CD4-positive, alpha-beta T cell (primary cell): ENCODE measurements around the gene JTB. TPM values are rescaled to one million over a fixed set of nuclear protein-coding genes. Genes with fewer than 3 reads are reported as not detected.

ENCODE experiments used
- ATAC-seq: fragments of 200-7000 bp; cut with Tn5 transposase; one replicate; pipeline ENCODE4 v1.10.0; 2022; ENCODE audit warnings: mild to moderate bottlenecking; ENCODE audit not compliant: poor library complexity
- CTCF ChIA-PET: fragments of 350-600 bp; sonication (Branson Sonifier 250); formaldehyde crosslinking; loops from one replicate; lab custom pipeline; 2021; ENCODE audit warnings: antibody characterized with exemption, inconsistent platforms; lab: Charles Lee
- POLR2A ChIA-PET: fragments of 350-600 bp; sonication (Branson Sonifier 250); formaldehyde crosslinking; loops from one replicate; lab custom pipeline; 2021; ENCODE audit warnings: antibody characterized with exemption, inconsistent platforms; lab: Charles Lee
- DNase-seq, 14 experiments: peaks; one replicate each; pipeline ENCODE4 v3.0.0-alpha.2; 2013 to 2020; ENCODE audit warnings: mixed read lengths in 2 of 14
- H3K27ac ChIP-seq, 2 donors: one replicate each; pipeline versions ENCODE4 v1.5.1 to v1.7.0; 2013; ENCODE audit warnings: low read length in 2 of 2, low read depth in 1 of 2, mild to moderate bottlenecking in 1 of 2
- H3K27me3 ChIP-seq, 2 experiments: 1 replicate in 1 of 2; 2 replicates in 1 of 2; pipeline versions ENCODE4 v1.6.1 to v1.7.0; 2013; ENCODE audit warnings: low read length in 2 of 2, control low read depth in 1 of 2, mild to moderate bottlenecking in 1 of 2, moderate library complexity in 1 of 2; ENCODE audit not compliant: insufficient read depth in 2 of 2, control insufficient read depth in 1 of 2
- H3K36me3 ChIP-seq: one replicate; pipeline ENCODE4 v1.6.1; 2013; ENCODE audit warnings: low read length, control low read depth; ENCODE audit not compliant: insufficient read depth
- H3K4me1 ChIP-seq: one replicate; pipeline ENCODE4 v1.6.1; 2013; ENCODE audit warnings: low read length, control low read depth; ENCODE audit not compliant: insufficient read depth
- H3K4me3 ChIP-seq: one replicate; pipeline ENCODE4 v1.5.1; 2013; ENCODE audit warnings: mild to moderate bottlenecking, low read length, moderate library complexity
- H3K9me3 ChIP-seq, 2 experiments: 1 replicate in 1 of 2; 2 replicates in 1 of 2; pipeline versions ENCODE4 v1.6.1 to v1.7.0; 2013; ENCODE audit warnings: low read length in 2 of 2, mild to moderate bottlenecking in 2 of 2, control low read depth in 1 of 2, moderate library complexity in 1 of 2; ENCODE audit not compliant: control insufficient read depth in 1 of 2, insufficient read depth in 1 of 2
- H3K27ac Mint-ChIP-seq: one replicate; pipeline ENCODE4 v1.8.0; 2020; ENCODE audit warnings: mixed read lengths
- H3K27me3 Mint-ChIP-seq: one replicate; pipeline ENCODE4 v1.8.0; 2021; ENCODE audit warnings: mixed read lengths
- H3K36me3 Mint-ChIP-seq: one replicate; pipeline ENCODE4 v1.8.0; 2021; ENCODE audit warnings: low read depth, mixed read lengths
- H3K4me1 Mint-ChIP-seq: one replicate; pipeline ENCODE4 v1.8.0; 2021; ENCODE audit warnings: low read depth, mixed read lengths
- H3K4me3 Mint-ChIP-seq: one replicate; pipeline ENCODE4 v1.8.0; 2020; ENCODE audit warnings: mild to moderate bottlenecking, mixed read lengths
- H3K9me3 Mint-ChIP-seq: one replicate; pipeline ENCODE4 v1.8.0; 2020; ENCODE audit warnings: mixed read lengths
- CTCF ChIP-seq: fragments of 200-600 bp; IDR thresholded peaks from one replicate; pipeline ENCODE4 v1.8.0; 2022; ENCODE audit warnings: antibody characterized with exemption, mild to moderate bottlenecking
- intact Hi-C, 2 experiments: fragments of 100-400 bp; cut with DNase I in 1 of 2; cut with micrococcal nuclease in 1 of 2; formaldehyde crosslinking; loops; one replicate each; pipeline versions ENCODE4 v1.15.1 to v1.9.0; 2023 to 2025; cut with DNase I, micrococcal nuclease
- total RNA-seq, 174 experiments: library from RNA in 2 of 174; stranded (reverse) in 2 of 174; gene quantifications; one replicate each; pipeline ENCODE4 v1.2.3 and lab custom pipeline; 2021 to 2026

Gene JTB
- total RNA-seq, 2 experiments from 2014 or later: 80.4 to 80.9 TPM

GRCh38 chr1:153985941-153986761 is 8.7 kb upstream of the JTB start, which contains the start of gene RAB13:
RAB13 (minus strand) TSS chr1:153986339; CDS start chr1:153986236, 103 bp downstream.
- Mint-ChIP-seq H3K9me3 (no peaks in the 10 kb centered on the region), H3K36me3 (peaks cover 8% of the 10 kb centered on the region), H3K27ac (peak within 1 kb of the TSS; percentile 84), H3K27me3 (peaks cover 17% of the 10 kb centered on the region), H3K4me1 (peaks cover 20% of the 10 kb centered on the region), H3K4me3 (peak within 1 kb of the TSS; percentile 62)
- Histone ChIP-seq H3K27me3 (peaks cover 0 to 5% of the 10 kb centered on the region in 2 experiments), H3K27ac (peak within 1 kb of the TSS; percentile 41 to 48), H3K9me3 (no peaks in the 10 kb centered on the region), H3K36me3 (peaks cover under 1% of the 10 kb centered on the region), H3K4me1 (peaks cover 11% of the 10 kb centered on the region), H3K4me3 (no peak within 1 kb of the TSS)
- DNase-seq (peak in 1 of 14 experiments; percentile 15), ATAC-seq (no peak)
- POLR2A ChIA-PET: interaction anchor here (1.0 to 3.0 kb wide), 11 partner anchors 10 to 352 kb away, joined by 3 to 29 read pairs (median 4); partner anchors contain the start of genes CHTOP, CREB3L4, DENND4B and JTB
- intact Hi-C loops: loop anchor here (1.0 to 5.0 kb wide), 7 partner anchors 65 to 477 kb away; partner anchors contain the start of genes INTS3 (in 1 of the 2) and NPR1 (in 1 of the 2)
- CTCF ChIA-PET: interaction anchor here (0.5 to 3.2 kb wide), 17 partner anchors 9 to 194 kb away, joined by 3 to 28 read pairs (median 4); partner anchors contain the start of genes CREB3L4, CRTC2, DENND4B and GATAD2B
- no peak for TF ChIP-seq CTCF

GRCh38 chr1:153985341-153985912 is 8.0 kb upstream of the JTB start:
- H3K4me3 Mint-ChIP-seq: peak overlapping the region; percentile 47
- H3K27ac Mint-ChIP-seq: no peak overlapping the region
- ATAC-seq (no peak), DNase-seq (peak in 3 of 14 experiments; percentile 38 to 68 (median 61))
- no peaks in the 10 kb centered on the region for H3K9me3 ChIP-seq
- H3K27ac ChIP-seq: no peak overlapping the region
- no peak for TF ChIP-seq CTCF
- intact Hi-C loops: loop anchor here in 1 of 2 experiments (2.0 to 5.0 kb wide), 3 partner anchors 258 to 413 kb away; partner anchors contain the start of genes INTS3 and NPR1
- no peaks in the 10 kb centered on the region for H3K36me3 ChIP-seq
- peaks cover 16% of the 10 kb centered on the region for H3K4me1 Mint-ChIP-seq
- H3K27me3 ChIP-seq: peaks cover 0 to 5% of the 10 kb centered on the region in 2 experiments
- H3K27me3 Mint-ChIP-seq: peaks cover 17% of the 10 kb centered on the region
- H3K36me3 Mint-ChIP-seq: peaks cover under 1% of the 10 kb centered on the region
- peaks cover 11% of the 10 kb centered on the region for H3K4me1 ChIP-seq
- H3K4me3 ChIP-seq: no peak overlapping the region
- ChIA-PET CTCF (interaction anchor here (1.2 to 3.2 kb wide), 5 partner anchors 28 to 188 kb away, joined by 3 to 28 read pairs (median 8); partner anchors contain the start of genes CRTC2 and DENND4B), POLR2A (interaction anchor here (0.6 to 3.0 kb wide), 6 partner anchors 9 to 352 kb away, joined by 3 to 29 read pairs (median 4); partner anchors contain the start of genes CHTOP, CREB3L4 and JTB)
- no peaks in the 10 kb centered on the region for H3K9me3 Mint-ChIP-seq
